ENCODE measurements around the gene ANKMY1. TPM values are rescaled to one million over a fixed set of nuclear protein-coding genes. Genes with fewer than 3 reads are reported as not detected.

The ANKMY1 gene
- total and polyA plus RNA-seq, 3 donors from 2014 or later: 57.3 to 92.5 (median 75.7) TPM

GRCh38 chr2:240603846-240604245 lies 46.1 kb upstream of the ANKMY1 start:
- Histone ChIP-seq H3K4me3 (no peak overlapping the region), H3K27ac (no peak overlapping the region), H3K4me1 (peaks cover 9% of the 10 kb centered on the region), H3K36me3 (ENCODE audit: low read depth, missing control alignments) (no peaks in the 10 kb centered on the region), H3K9me3 (no peaks in the 10 kb centered on the region), H3K27me3 (no peaks in the 10 kb centered on the region)
- DNase-seq: no peak
- intact Hi-C loops (cut with DNase I; ENCODE audit: low total_unique reads): no loop called here
- TF ChIP-seq POLR2A (IDR thresholded peaks at IDR 0.05): no peak
- TF ChIP-seq CTCF (IDR thresholded peaks at IDR 0.05): no peak
- 89% methylated on average over 3 to 10 of the region's 10 CpGs for WGBS, 2 donors

- no peak overlapping the region for H3K27ac ChIP-seq
- 93 to 94% methylated on average over 16 to 22 of the region's 22 CpGs for WGBS, 2 donors
- DNase-seq: no peak
- intact Hi-C loops (cut with DNase I; ENCODE audit: low total_unique reads): no loop called here
- H3K36me3 ChIP-seq (ENCODE audit: low read depth, missing control alignments): no peaks in the 10 kb centered on the region
- no peaks in the 10 kb centered on the region for H3K27me3 ChIP-seq
- H3K9me3 ChIP-seq: no peaks in the 10 kb centered on the region
- H3K4me3 ChIP-seq: no peak overlapping the region
- TF ChIP-seq CTCF (IDR thresholded peaks at IDR 0.05) (no peak), POLR2A (IDR thresholded peaks at IDR 0.05) (no peak)
- H3K4me1 ChIP-seq: peaks cover 9% of the 10 kb centered on the region
Observed at GRCh38 chr2:240603081-240603835, 45.5 kb upstream of the ANKMY1 start.

GRCh38 chr2:240602266-240603050 lies 44.7 kb upstream of the ANKMY1 start:
- H3K4me3 ChIP-seq: no peak overlapping the region
- peaks cover 9% of the 10 kb centered on the region for H3K4me1 ChIP-seq
- TF ChIP-seq CTCF (IDR thresholded peaks at IDR 0.05) (no peak), POLR2A (IDR thresholded peaks at IDR 0.05) (no peak)
- intact Hi-C loops (cut with DNase I; ENCODE audit: low total_unique reads): no loop called here
- 88 to 93% methylated on average over 16 to 32 of the region's 32 CpGs for WGBS, 2 donors
- no peaks in the 10 kb centered on the region for H3K27me3 ChIP-seq
- no peak overlapping the region for H3K27ac ChIP-seq
- no peaks in the 10 kb centered on the region for H3K36me3 ChIP-seq (ENCODE audit: low read depth, missing control alignments)
- no peaks in the 10 kb centered on the region for H3K9me3 ChIP-seq
- DNase-seq: no peak

- Histone ChIP-seq H3K27ac (no peak overlapping the region), H3K4me1 (peaks cover 9% of the 10 kb centered on the region), H3K4me3 (no peak overlapping the region), H3K27me3 (no peaks in the 10 kb centered on the region), H3K9me3 (no peaks in the 10 kb centered on the region), H3K36me3 (ENCODE audit: low read depth, missing control alignments) (no peaks in the 10 kb centered on the region)
- TF ChIP-seq CTCF (IDR thresholded peaks at IDR 0.05) (no peak), POLR2A (IDR thresholded peaks at IDR 0.05) (no peak)
- no peak for DNase-seq
- intact Hi-C loops (cut with DNase I; ENCODE audit: low total_unique reads): no loop called here
- WGBS, 2 donors: 91% methylated on average over 11 of the region's 11 CpGs; no CpG with 5 or more reads in 1 of the 2 donors
Observed at GRCh38 chr2:240601831-240602160, 44.0 kb upstream of the ANKMY1 start.

Measured in testis (tissue), 3 donors.